NCI-H748 (cell line): Measurements from ENCODE around the gene SLC2A10.
A peak's percentile ranks its signal among the peaks of the same experiment; 100 is the strongest.

ENCODE experiments used
- DNase-seq: peaks from one replicate; lab custom pipeline; 2025; ENCODE audit not compliant: unreplicated experiment; lab: John Stamatoyannopoulos, UW

The SLC2A10 gene

GRCh38 chr20:46724343-46724959 lies 15.0 kb downstream of the SLC2A10 start:
- no peak for DNase-seq

- DNase-seq, result no peak
These were observed 16.0 kb downstream of the SLC2A10 start for GRCh38 chr20:46725186-46726165.

GRCh38 chr20:46731770-46732169 lies 22.3 kb downstream of the SLC2A10 start:
- DNase-seq, result no peak

- DNase-seq, result no peak
These were observed 26.0 kb downstream of the SLC2A10 start for GRCh38 chr20:46735436-46735835.

GRCh38 chr20:46739431-46740213 lies 30.2 kb downstream of the SLC2A10 start:
- DNase-seq, result peak; percentile 27

- no peak for DNase-seq
These were observed 30.8 kb downstream of the SLC2A10 start for GRCh38 chr20:46740214-46740609.

- DNase-seq, result no peak
These were observed 32.6 kb downstream of the SLC2A10 start for GRCh38 chr20:46741924-46742668.

GRCh38 chr20:46742669-46743045 lies 33.2 kb downstream of the SLC2A10 start:
- DNase-seq, result no peak

GRCh38 chr20:46743088-46743487 lies 33.6 kb downstream of the SLC2A10 start:
- no peak for DNase-seq

- no peak for DNase-seq
These were observed 37.6 kb downstream of the SLC2A10 start for GRCh38 chr20:46746956-46747526.

GRCh38 chr20:46749147-46749546 lies 39.7 kb downstream of the SLC2A10 start:
- no peak for DNase-seq

- peak; percentile 79 for DNase-seq
These were observed 42.4 kb downstream of the SLC2A10 start for GRCh38 chr20:46751856-46752255.

GRCh38 chr20:46752728-46753127 lies 43.3 kb downstream of the SLC2A10 start:
- peak; percentile 66 for DNase-seq

GRCh38 chr20:46755483-46756413 lies 46.3 kb downstream of the SLC2A10 start:
- DNase-seq, result no peak

GRCh38 chr20:46756419-46756818 lies 47.0 kb downstream of the SLC2A10 start:
- DNase-seq, result no peak

GRCh38 chr20:46757135-46757534 lies 47.7 kb downstream of the SLC2A10 start:
- DNase-seq, result no peak

- DNase-seq, result peak; percentile 60
These were observed 48.6 kb downstream of the SLC2A10 start for GRCh38 chr20:46757754-46758678.

- DNase-seq, result no peak
These were observed 49.6 kb downstream of the SLC2A10 start for GRCh38 chr20:46758929-46759669.
